Ovary (tissue), 9 donors: ENCODE data around the gene RIPOR3. TPM values are rescaled to one million over a fixed set of nuclear protein-coding genes. Genes with fewer than 3 reads are reported as not detected.

Source experiments
- DNase-seq, 5 donors: peaks; one replicate each; pipeline ENCODE4 v3.0.0-alpha.2; 2019 to 2020
- H3K27ac ChIP-seq, 2 donors: fragments of 200-600 bp; one replicate each; pipeline versions ENCODE4 v1.5.1 to v1.8.0; 2019 to 2022
- H3K27me3 ChIP-seq: fragments of 200-600 bp; one replicate; pipeline ENCODE4 v1.8.0; 2022
- H3K36me3 ChIP-seq: fragments of 200-600 bp; sonication (generic); one replicate; pipeline ENCODE4 v1.5.1; 2019
- H3K4me1 ChIP-seq: one replicate; pipeline ENCODE4 v1.8.1; 2013; ENCODE audit warnings: mild to moderate bottlenecking, moderate library complexity; ENCODE audit not compliant: insufficient read depth
- H3K4me3 ChIP-seq: fragments of 200-600 bp; sonication (generic); one replicate; pipeline ENCODE4 v1.5.1; 2017
- H3K9me3 ChIP-seq, 2 donors: fragments of 200-600 bp in 1 of 2; sonication (generic) in 1 of 2; one replicate each; pipeline versions ENCODE4 v1.5.1 to v1.8.1; 2013 to 2019; ENCODE audit warnings: mild to moderate bottlenecking in 1 of 2, moderate library complexity in 1 of 2
- CTCF ChIP-seq, 3 donors: fragments of 450-650 bp in 2 of 3; fragments of 200-600 bp in 1 of 3; IDR thresholded peaks; one replicate each; pipeline versions ENCODE4 v1.5.1 to v1.8.0; 2016 to 2022; ENCODE audit warnings: antibody characterized with exemption in 3 of 3, mild to moderate bottlenecking in 1 of 3
- EP300 ChIP-seq: sonication (generic); formaldehyde crosslinking; IDR thresholded peaks from one replicate; pipeline ENCODE4 v1.6.1; 2017; ENCODE audit warnings: antibody characterized with exemption
- POLR2A ChIP-seq: fragments of 450-650 bp; IDR thresholded peaks from one replicate; pipeline ENCODE4 v1.6.1; 2017; ENCODE audit warnings: antibody characterized with exemption, mild to moderate bottlenecking, moderate library complexity
- WGBS, 3 donors: extraction: QIAGEN DNeasy Blood & Tissue Kit in 1 of 3; methylation state at CpG; one replicate each; pipeline versions ENCODE4 v1.1.5 to v1.1.7; 2013 to 2017; 5-methylcytosine and 5-hydroxymethylcytosine counted together
- intact Hi-C, 4 donors: fragments of 100-400 bp; cut with DNase I; formaldehyde crosslinking; loops; one replicate each; pipeline versions ENCODE4 v1.11.0 to v1.15.1; 2022 to 2023
- polyA plus RNA-seq, 2 donors: library from polyadenylated mRNA; stranded (reverse); fragments of 200-250 nt in 1 of 2; fragments of 350-450 nt in 1 of 2; fragmentation: Illumina TruSeq in 1 of 2; extraction: RNeasy Lipid Tissue Mini Kit (QIAGEN cat#74804) in 1 of 2; gene quantifications; one replicate each; pipeline ENCODE4 v1.2.3, GENCODE V29; 2013 to 2014
- total RNA-seq, 7 donors: library from RNA; depleted of rRNA in 2 of 7; stranded (reverse); fragments of >200 nt in 2 of 7; fragmentation: NEBNext Ultra II Directional in 3 of 7; extraction: Animal tissue kit (Norgen Biotek cat#: 25700) in 3 of 7; gene quantifications; one replicate each; pipeline versions ENCODE4 v1.1.0 to v1.2.4, GENCODE V29; 2016 to 2023
- donor health status: DM: no; HTN: no; CAD: no; lungs with moderate emphysema.
- donor health status: DM: no; HTN: no; CAD: no.
- donor health status: Bipolar disorder and iron deficiency.
- donor health status: DM: yes; HTN: yes; CAD: no.
- donor health status: DM: no; HTN: no; CAD: no.
- donor health status: DM: yes; HTN: yes; CAD: no.

The RIPOR3 gene
- total and polyA plus RNA-seq, 9 donors = 1.3 to 22.7 (median 8.0) TPM

GRCh38 chr20:50611128-50611810 lies 80.1 kb downstream of the RIPOR3 start:
- H3K27ac ChIP-seq = no peak overlapping the region
- 61 to 68% (median 63%) methylated on average over 15 of the region's 15 CpGs for WGBS, 3 donors
- intact Hi-C loops = no loop called here

DNA sequence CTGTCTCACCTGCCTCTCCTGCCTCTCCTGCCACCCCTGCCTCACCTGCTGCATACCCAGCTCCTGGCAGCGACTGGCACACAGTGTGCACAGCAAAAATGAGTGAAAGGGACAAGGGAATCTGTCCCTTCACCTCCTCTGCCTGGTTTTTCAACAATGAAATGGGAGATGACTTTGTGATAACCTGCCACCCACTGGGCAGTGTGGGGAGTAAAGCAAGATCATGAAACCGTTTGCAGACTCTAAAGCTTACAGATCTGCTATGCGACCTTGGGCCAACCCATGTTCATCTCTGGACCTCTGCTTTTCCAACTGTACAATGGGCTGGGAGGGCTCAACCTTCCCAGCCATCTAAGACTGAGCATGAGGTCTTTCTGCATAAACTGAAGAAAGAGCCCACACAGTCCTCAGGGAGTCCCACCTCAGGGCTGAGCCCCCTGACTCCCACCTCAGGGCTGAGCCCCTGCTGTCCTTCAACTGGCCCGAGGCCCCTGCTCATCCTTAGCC lies 81.1 kb downstream of the RIPOR3 start:
- Histone ChIP-seq H3K36me3 (no peaks in the 10 kb centered on the region), H3K27ac (no peak overlapping the region), H3K4me3 (no peak overlapping the region), H3K4me1 (peaks cover 2% of the 10 kb centered on the region), H3K9me3 (no peaks in the 10 kb centered on the region), H3K27me3 (no peaks in the 10 kb centered on the region)
- TF ChIP-seq POLR2A = no peak
- TF ChIP-seq CTCF (IDR thresholded peaks at IDR 0.05) = no peak
- no peak for TF ChIP-seq EP300
- intact Hi-C loops = no loop called here
- 76 to 83% (median 81%) methylated on average over 4 of the region's 4 CpGs for WGBS, 3 donors
- DNase-seq = no peak

More at GRCh38 chr20:50611128-50611810, 80.1 kb downstream of the RIPOR3 start:
- Histone ChIP-seq H3K4me3 (no peak overlapping the region), H3K36me3 (no peaks in the 10 kb centered on the region), H3K9me3 (no peaks in the 10 kb centered on the region), H3K27me3 (no peaks in the 10 kb centered on the region), H3K4me1 (peaks cover 2% of the 10 kb centered on the region)
- no peak for DNase-seq
- TF ChIP-seq CTCF (IDR thresholded peaks at IDR 0.05) = no peak
- TF ChIP-seq POLR2A = no peak
- TF ChIP-seq EP300 = no peak

GRCh38 chr20:50609438-50609989 lies 81.8 kb downstream of the RIPOR3 start:
- Histone ChIP-seq H3K27me3 (no peaks in the 10 kb centered on the region), H3K4me3 (no peak overlapping the region), H3K36me3 (no peaks in the 10 kb centered on the region), H3K27ac (no peak overlapping the region), H3K4me1 (peaks cover 2% of the 10 kb centered on the region), H3K9me3 (no peaks in the 10 kb centered on the region)
- no peak for DNase-seq
- intact Hi-C loops = no loop called here
- WGBS, 3 donors = 94 to 98% (median 95%) methylated on average over 28 of the region's 28 CpGs
- no peak for TF ChIP-seq CTCF (IDR thresholded peaks at IDR 0.05)
- no peak for TF ChIP-seq POLR2A
- no peak for TF ChIP-seq EP300

DNA sequence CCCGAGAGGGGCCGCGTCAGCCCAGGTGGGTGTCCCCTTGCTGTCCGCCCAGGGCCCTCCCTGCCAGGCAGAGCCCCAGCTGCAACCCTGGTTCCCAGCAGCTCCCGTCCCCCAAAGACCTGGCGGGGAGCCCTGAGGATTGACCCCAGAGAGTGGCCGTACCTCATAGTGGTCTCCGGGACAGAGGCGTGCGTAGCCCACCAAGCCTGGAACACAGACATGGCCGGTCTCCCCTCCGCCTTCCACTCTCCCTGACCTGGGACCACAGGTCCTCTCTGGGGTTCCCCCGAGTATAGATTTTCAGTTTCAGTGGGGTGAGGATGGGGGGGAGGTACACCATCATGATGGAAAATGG lies 82.6 kb downstream of the RIPOR3 start:
- 95 to 96% (median 95%) methylated on average over 13 of the region's 13 CpGs for WGBS, 3 donors
- no peaks in the 10 kb centered on the region for H3K27me3 ChIP-seq
- H3K27ac ChIP-seq = no peak overlapping the region
- TF ChIP-seq CTCF (IDR thresholded peaks at IDR 0.05) = no peak
- TF ChIP-seq EP300 = no peak
- no peak for TF ChIP-seq POLR2A
- no peaks in the 10 kb centered on the region for H3K36me3 ChIP-seq
- DNase-seq = no peak
- intact Hi-C loops = no loop called here
- H3K9me3 ChIP-seq = no peaks in the 10 kb centered on the region
- no peak overlapping the region for H3K4me3 ChIP-seq
- H3K4me1 ChIP-seq = peaks cover 2% of the 10 kb centered on the region
